Measurements from ENCODE around the gene ZNF281.

Gene ZNF281

GRCh38 chr1:200388791-200389190 lies 21.0 kb downstream of the ZNF281 start:
- DNase-seq = no peak

- DNase-seq = no peak
Observed at GRCh38 chr1:200386416-200386815, 23.4 kb downstream of the ZNF281 start.

DNA sequence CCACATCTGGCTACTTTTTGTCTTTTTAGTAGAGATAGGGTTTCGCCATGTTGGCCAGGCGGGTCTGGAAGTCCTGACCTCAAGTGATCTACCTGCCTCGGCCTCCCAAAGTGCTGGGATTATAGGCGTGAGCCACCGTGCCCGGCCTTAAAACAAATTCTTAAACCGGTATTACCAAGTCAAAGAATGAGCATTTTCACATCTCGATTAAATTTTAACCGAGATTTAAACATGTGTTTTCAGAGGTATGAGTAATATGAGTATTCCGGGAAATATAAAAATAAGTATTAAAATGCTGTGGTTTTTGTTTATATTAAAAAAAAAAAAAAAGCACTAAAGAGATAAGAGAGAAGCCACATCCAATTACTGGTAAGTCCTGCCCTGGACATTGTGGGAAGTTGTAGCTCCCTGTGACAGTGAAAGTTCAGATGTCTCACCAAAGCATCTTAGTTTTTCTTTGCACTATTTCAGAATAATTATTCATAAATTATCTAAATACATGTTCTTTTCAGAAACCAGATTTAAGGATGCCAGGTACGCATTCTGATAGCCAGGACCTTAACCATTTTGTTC lies 24.9 kb downstream of the ZNF281 start:
- no peak for DNase-seq

DNA sequence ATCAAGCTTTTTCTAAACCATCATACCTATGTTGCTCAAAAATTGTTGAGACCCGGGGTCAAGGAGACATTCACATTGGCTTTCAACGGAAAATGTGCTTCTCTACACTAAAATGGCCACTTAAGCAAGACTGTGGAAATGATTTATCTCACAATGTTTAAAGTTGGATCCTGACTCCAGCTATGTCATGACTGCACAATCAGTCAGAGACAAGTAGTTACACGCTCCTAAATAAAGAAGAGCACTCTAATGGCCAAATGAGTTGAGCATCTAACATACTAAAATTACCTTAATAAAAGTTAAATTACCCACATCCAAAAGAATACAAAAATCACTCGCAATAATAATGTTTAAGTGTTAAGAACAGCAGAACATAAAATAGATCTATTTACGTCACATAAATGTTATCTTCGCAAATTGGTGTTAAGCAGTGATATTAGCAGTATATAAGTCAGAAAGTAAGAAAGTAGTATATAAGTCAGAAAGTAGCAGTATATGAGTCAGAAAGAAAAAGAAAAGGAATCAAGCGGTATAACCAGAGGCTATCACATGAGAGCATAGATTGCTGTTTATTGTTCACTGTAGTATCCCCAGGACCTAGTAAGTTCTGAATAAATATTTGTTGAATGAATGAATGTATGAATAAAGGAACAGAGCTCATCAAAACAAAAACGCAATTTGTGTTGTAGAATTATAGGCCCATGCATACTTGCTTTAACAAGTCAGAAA lies 28.4 kb downstream of the ZNF281 start:
- no peak for DNase-seq

- no peak for DNase-seq
Observed at GRCh38 chr1:200380589-200381021, 29.2 kb downstream of the ZNF281 start.

DNA sequence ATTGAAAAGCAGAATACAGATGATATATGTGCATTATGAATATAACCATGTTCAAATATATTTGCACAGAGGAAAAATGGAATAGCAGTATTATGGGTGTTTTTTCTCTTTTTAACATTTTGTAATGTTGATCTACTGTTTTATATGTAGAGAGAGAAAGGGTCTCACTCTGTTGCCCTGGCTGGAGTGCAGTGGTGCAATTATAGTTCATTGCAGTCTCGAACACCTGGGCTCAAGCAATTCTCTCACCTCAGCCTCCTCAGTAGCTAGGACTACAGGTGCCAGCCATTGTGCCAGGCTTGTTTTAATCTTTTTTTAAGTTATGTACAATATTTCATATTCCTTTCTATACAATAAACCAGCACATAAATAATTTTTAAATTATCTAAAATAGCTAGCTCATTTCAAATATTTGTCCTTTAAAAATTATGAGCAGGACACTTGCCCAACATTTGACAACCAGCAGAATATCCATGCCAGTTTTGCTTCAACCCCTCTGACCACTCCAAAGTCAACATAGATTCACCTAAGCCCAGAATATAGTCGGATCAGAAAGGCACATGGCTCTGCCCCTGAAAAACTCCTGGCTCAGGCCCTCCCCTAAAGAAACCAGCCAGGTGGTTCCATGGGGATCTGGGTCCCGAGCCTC lies 29.8 kb downstream of the ZNF281 start:
- DNase-seq = no peak

GRCh38 chr1:200379432-200379757 lies 30.4 kb downstream of the ZNF281 start:
- no peak for DNase-seq

DNA sequence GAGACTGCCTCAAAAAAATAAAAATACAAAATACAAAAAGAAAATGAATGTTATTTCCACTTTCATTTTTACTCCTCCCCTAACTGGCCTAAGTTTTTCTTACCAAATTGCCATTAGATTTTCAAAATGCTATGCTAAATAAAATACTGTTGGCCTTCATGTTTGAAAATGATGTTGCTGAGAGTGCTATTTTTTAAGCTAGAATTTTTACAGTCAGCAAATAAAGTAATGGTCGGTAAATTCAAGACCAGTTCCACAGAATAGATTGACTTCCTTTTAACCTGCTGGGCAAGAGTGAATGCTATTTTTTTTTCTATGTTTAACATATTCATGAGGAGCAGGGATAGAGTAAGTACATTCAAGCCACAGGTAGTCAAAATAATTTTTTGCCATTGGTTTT lies 31.7 kb downstream of the ZNF281 start:
- no peak for DNase-seq

DNA sequence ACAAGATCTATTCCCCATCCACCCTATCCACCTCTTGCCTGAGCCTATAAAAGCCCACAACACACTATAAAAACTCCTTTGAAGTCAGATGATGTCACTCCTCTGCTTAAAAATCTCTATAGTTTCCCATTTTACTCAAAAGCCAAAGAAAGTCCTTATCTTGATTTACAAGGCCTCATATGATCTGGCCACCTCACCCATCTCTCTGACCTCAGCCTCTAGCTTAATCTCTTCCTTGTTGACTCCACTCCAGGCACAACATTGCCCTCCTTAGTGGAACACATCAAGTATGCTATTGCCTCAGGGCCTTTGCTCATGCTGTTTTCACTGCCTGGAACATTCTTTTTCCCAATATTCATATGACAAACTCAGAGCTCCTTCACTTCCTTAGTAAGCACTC lies 33.3 kb downstream of the ZNF281 start:
- no peak for DNase-seq

GRCh38 chr1:200374569-200375295 lies 35.1 kb downstream of the ZNF281 start:
- no peak for DNase-seq

- DNase-seq = no peak
Observed at GRCh38 chr1:200373811-200374231, 36.0 kb downstream of the ZNF281 start.

DNA sequence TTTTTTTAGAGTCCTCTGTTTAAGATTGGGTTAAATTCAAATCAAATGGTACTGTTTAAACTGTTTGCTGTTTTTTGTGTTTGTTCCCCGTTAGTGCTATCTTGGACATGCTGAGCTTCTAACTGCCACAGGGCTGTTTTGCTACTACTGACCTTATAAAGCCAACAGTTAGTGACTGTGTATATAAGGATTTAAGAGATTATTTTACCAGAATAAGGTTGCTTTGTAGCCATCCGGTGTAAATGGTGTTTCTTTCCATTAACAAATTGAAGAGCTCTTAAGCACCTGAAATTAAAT lies 37.0 kb downstream of the ZNF281 start:
- DNase-seq = no peak

DNA sequence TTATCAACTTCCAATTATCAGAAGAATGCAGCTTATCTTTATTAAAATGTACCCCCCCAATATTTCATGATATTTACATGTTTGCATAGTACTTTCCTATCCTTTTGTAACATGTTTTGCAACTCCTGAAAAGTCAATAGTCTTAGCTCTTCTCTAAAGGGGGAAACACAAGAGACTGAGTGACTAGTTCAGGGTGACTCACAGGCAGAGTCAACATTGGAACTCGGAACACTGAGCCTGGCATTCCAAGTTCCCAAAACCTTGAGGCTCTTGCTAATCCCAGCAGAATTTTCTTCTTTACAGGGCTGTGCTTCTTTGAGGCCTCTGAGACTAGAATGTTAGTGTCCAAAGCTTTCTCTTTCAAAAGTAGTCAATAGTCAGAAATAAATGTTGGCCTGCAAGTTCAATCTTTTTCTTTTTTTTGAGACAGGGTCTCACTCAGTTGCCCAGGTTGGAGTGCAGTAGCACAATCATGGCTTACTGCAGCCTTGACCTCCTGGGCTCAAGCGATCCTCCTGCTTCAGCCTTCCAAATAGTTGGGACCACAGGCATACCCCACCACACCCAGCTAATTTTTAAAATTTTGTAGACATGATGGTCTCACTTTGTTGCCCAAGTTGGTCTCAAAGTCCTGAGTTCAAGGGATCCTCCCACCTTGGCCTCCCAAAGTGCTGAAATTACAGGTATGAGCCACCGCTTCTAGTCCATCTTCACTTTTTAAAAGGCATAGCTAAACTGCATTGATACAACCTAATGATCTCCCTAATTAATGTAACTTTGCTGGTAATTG lies 37.5 kb downstream of the ZNF281 start:
- no peak for DNase-seq

- DNase-seq = no peak
Observed at GRCh38 chr1:200369706-200370105, 40.1 kb downstream of the ZNF281 start.

GRCh38 chr1:200369131-200369530 lies 40.7 kb downstream of the ZNF281 start:
- DNase-seq = no peak

DNA sequence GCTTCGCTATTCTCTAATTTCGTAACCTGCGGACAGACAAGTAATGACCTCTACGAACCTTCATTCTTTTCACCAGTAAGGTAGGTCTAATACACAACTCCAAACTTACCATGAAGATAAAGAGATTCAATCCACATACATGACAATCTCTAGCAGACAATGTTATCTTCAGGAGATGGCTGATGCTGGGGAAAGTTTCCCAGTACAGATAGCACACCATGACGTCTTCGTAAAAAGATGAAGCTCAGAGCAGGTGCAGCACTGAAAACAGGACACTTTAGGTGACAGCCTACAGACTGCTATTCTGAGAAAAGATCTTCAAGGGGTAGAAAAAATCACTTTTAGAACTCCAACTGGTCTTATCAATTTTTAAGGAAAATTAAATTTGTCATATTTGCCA lies 41.3 kb downstream of the ZNF281 start:
- no peak for DNase-seq

GRCh38 chr1:200367841-200368534 lies 41.8 kb downstream of the ZNF281 start:
- DNase-seq = no peak

- DNase-seq = no peak
Observed at GRCh38 chr1:200366577-200367253, 43.1 kb downstream of the ZNF281 start.

DNA sequence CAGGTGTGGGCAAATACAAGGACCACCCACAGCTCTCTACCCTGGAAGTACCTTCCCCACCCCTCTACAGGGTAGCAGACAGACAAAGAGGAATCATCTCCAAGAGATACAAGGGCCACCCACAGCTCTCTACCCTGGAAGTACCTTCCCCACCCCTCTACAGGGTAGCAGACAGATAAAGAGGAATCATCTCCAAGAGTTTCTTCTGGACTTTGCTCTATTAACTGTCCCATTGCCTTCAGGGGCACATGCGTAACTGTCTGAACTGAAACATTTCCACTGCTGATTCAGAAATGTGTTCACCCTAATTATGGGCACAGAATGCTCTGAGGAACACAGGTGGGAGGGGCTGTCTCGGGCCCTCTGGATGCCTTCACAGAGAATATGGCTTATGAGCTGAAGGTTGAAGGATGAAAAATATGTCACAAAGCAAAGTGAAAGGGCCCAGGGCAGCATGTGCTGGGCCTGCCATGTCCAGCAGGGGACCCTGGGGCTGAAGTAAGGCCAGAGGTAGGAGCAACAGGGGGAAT lies 43.9 kb downstream of the ZNF281 start:
- no peak for DNase-seq

GRCh38 chr1:200364831-200365230 lies 45.0 kb downstream of the ZNF281 start:
- no peak for DNase-seq

DNA sequence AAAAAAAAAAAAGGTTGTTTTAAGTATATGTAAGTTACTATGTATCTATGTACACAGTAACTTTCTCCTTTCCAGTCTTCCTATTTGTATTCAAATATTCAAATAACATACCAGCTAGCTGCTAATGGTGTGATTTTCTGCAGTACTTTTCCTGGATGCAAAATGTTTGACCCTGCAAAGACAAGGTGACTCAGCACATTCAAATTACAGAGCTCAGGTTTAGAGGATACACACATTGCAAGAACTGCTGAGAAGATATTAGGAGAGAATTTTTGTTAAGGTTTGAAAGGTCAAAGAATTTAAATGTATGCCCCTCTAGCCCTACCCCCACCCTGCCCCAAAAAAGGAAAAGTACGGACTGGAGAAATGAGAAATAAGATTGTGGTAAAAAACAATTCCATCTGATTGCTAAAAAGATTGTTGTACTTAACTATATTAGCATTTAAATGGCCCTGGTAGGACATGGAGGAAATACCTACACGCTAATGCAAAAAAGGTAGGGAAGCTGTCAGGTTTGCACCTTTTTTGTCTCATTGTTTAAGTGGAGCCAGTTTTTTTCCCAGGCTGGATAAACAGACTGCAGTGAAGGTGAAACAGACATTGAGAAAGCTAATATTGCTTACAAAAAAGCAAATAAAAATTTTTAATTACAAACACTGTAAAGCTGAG lies 45.6 kb downstream of the ZNF281 start:
- no peak for DNase-seq

Data from CD4-positive, alpha-beta T cell treated with Interleukin-17A for 4 hours (primary cell).